Muscle of leg (tissue), 11 donors: ENCODE data around the gene PKLR. TPM values are rescaled to one million over a fixed set of nuclear protein-coding genes. Genes with fewer than 3 reads are reported as not detected.
A peak's percentile ranks its signal among the peaks of the same experiment; 100 is the strongest.

Experiments
- DNase-seq: peaks from one replicate; pipeline ENCODE4 v3.0.0; 2013
- H3K27ac ChIP-seq: one replicate; pipeline ENCODE4 v1.5.1; 2013; ENCODE audit warnings: mild to moderate bottlenecking, low read length, control low read depth
- H3K27me3 ChIP-seq: one replicate; pipeline ENCODE4 v1.6.1; 2013; ENCODE audit warnings: low read length; ENCODE audit not compliant: control insufficient read depth, insufficient read depth
- H3K36me3 ChIP-seq: one replicate; pipeline ENCODE4 v1.6.1; 2013; ENCODE audit warnings: low read length; ENCODE audit not compliant: control insufficient read depth, insufficient read depth
- H3K4me1 ChIP-seq: one replicate; pipeline ENCODE4 v1.6.1; 2013; ENCODE audit warnings: low read length; ENCODE audit not compliant: control insufficient read depth, insufficient read depth
- H3K4me3 ChIP-seq: one replicate; pipeline ENCODE4 v1.5.1; 2013; ENCODE audit warnings: low read length, control low read depth
- H3K9me3 ChIP-seq: replicated peaks from 2 replicates; pipeline ENCODE4 v1.6.1; 2013; ENCODE audit warnings: low read depth, low read length; ENCODE audit not compliant: control insufficient read depth
- WGBS: methylation state at CpG from one replicate; pipeline ENCODE4 v1.1.5; 2013; ENCODE audit warnings: missing lambda C conversion rate; ENCODE audit not compliant: insufficient coverage; 5-methylcytosine and 5-hydroxymethylcytosine counted together
- polyA plus RNA-seq, 8 donors: library from polyadenylated mRNA; unstranded; fragments of 120-200 nt; gene quantifications; one replicate each; pipeline versions ENCODE4 v1.2.1 to v1.2.3, GENCODE V29; 2013; ENCODE audit warnings: inconsistent platforms in 1 of 8, low replicate concordance in 1 of 8; ENCODE audit not compliant: insufficient read length in 8 of 8, insufficient read depth in 1 of 8
- total RNA-seq: library from RNA; stranded (reverse); fragments of 120-200 nt; gene quantifications from one replicate; pipeline ENCODE4 v1.2.4, GENCODE V29; 2013

Gene PKLR
- total and polyA plus RNA-seq, 9 donors, result 0.04 to 2.1 (median 0.18) TPM; not detected in 1

GRCh38 chr1:155287987-155288543, 13.2 kb downstream of the PKLR start:
- Histone ChIP-seq H3K27me3 (peaks cover 8% of the 10 kb centered on the region), H3K4me1 (no peaks in the 10 kb centered on the region), H3K4me3 (no peak overlapping the region), H3K27ac (no peak overlapping the region), H3K9me3 (no peaks in the 10 kb centered on the region), H3K36me3 (peaks cover 7% of the 10 kb centered on the region)
- 93% methylated on average over 18 of the region's 21 CpGs for WGBS
- DNase-seq, result no peak

GRCh38 chr1:155286544-155286943, 14.7 kb downstream of the PKLR start:
- no peak overlapping the region for H3K4me3 ChIP-seq
- H3K27me3 ChIP-seq, result no peaks in the 10 kb centered on the region
- no peak for DNase-seq
- 86% methylated on average over 2 of the region's 2 CpGs for WGBS
- no peak overlapping the region for H3K27ac ChIP-seq
- no peaks in the 10 kb centered on the region for H3K4me1 ChIP-seq
- H3K36me3 ChIP-seq, result peaks cover 11% of the 10 kb centered on the region
- H3K9me3 ChIP-seq, result no peaks in the 10 kb centered on the region

GRCh38 chr1:155285631-155286044, 15.6 kb downstream of the PKLR start:
- peaks cover 11% of the 10 kb centered on the region for H3K36me3 ChIP-seq
- WGBS, result 92% methylated on average over 17 of the region's 18 CpGs

GRCh38 chr1:155285063-155285462, 16.2 kb downstream of the PKLR start:
- no peak for DNase-seq
- WGBS, result 90% methylated on average over 14 of the region's 14 CpGs
- H3K36me3 ChIP-seq, result peaks cover 11% of the 10 kb centered on the region
- no peak overlapping the region for H3K4me3 ChIP-seq
- no peaks in the 10 kb centered on the region for H3K27me3 ChIP-seq
- H3K9me3 ChIP-seq, result no peaks in the 10 kb centered on the region
- H3K4me1 ChIP-seq, result no peaks in the 10 kb centered on the region
- H3K27ac ChIP-seq, result no peak overlapping the region

More at GRCh38 chr1:155285631-155286044, 15.6 kb downstream of the PKLR start:
- no peaks in the 10 kb centered on the region for H3K9me3 ChIP-seq
- no peak overlapping the region for H3K4me3 ChIP-seq
- no peak overlapping the region for H3K27ac ChIP-seq
- H3K27me3 ChIP-seq, result no peaks in the 10 kb centered on the region
- DNase-seq, result no peak
- H3K4me1 ChIP-seq, result no peaks in the 10 kb centered on the region

GRCh38 chr1:155284476-155284875, 16.8 kb downstream of the PKLR start:
- Histone ChIP-seq H3K27ac (no peak overlapping the region), H3K27me3 (no peaks in the 10 kb centered on the region), H3K4me1 (no peaks in the 10 kb centered on the region), H3K4me3 (no peak overlapping the region), H3K9me3 (no peaks in the 10 kb centered on the region), H3K36me3 (peaks cover 11% of the 10 kb centered on the region)
- DNase-seq, result no peak
- WGBS, result 86% methylated on average over 12 of the region's 12 CpGs

- Histone ChIP-seq H3K9me3 (no peaks in the 10 kb centered on the region), H3K27ac (no peak overlapping the region), H3K36me3 (peaks cover 7% of the 10 kb centered on the region), H3K4me1 (peaks cover 13% of the 10 kb centered on the region), H3K27me3 (peaks cover 3% of the 10 kb centered on the region), H3K4me3 (no peak overlapping the region)
- 87% methylated on average over 10 of the region's 29 CpGs for WGBS
- no peak for DNase-seq
Observed at GRCh38 chr1:155282488-155283091, 18.6 kb downstream of the PKLR start.

GRCh38 chr1:155279268-155279667, 22.0 kb downstream of the PKLR start:
- DNase-seq, result no peak
- Histone ChIP-seq H3K27me3 (peaks cover 3% of the 10 kb centered on the region), H3K9me3 (no peaks in the 10 kb centered on the region), H3K4me3 (no peak overlapping the region), H3K36me3 (peaks cover 7% of the 10 kb centered on the region), H3K4me1 (peaks cover 17% of the 10 kb centered on the region), H3K27ac (no peak overlapping the region)
- 82% methylated on average over 2 of the region's 2 CpGs for WGBS

GRCh38 chr1:155278689-155279160, 22.5 kb downstream of the PKLR start:
- no peak overlapping the region for H3K27ac ChIP-seq
- H3K4me3 ChIP-seq, result no peak overlapping the region
- peaks cover 4% of the 10 kb centered on the region for H3K36me3 ChIP-seq
- DNase-seq, result no peak
- H3K9me3 ChIP-seq, result no peaks in the 10 kb centered on the region
- 45% methylated on average over 7 of the region's 10 CpGs for WGBS
- H3K4me1 ChIP-seq, result peaks cover 20% of the 10 kb centered on the region
- H3K27me3 ChIP-seq, result peaks cover 3% of the 10 kb centered on the region

GRCh38 chr1:155277902-155278688, 23.1 kb downstream of the PKLR start:
- H3K4me1 ChIP-seq, result peaks cover 22% of the 10 kb centered on the region
- H3K4me3 ChIP-seq, result peak overlapping the region; percentile 55
- no peaks in the 10 kb centered on the region for H3K9me3 ChIP-seq
- 0% methylated on average over 23 of the region's 29 CpGs for WGBS
- DNase-seq, result peak; percentile 72
- H3K36me3 ChIP-seq, result peaks cover 4% of the 10 kb centered on the region
- H3K27ac ChIP-seq, result no peak overlapping the region
- peaks cover 3% of the 10 kb centered on the region for H3K27me3 ChIP-seq
